Activated T-cell treated with anti-CD3 and anti-CD28 coated beads for 48 hours (primary cell): ENCODE measurements around the gene FES.
A peak's percentile ranks its signal among the peaks of the same experiment; 100 is the strongest.

Source experiments
- DNase-seq: peaks from one replicate; pipeline ENCODE4 v3.0.0-alpha.2; 2020; ENCODE audit warnings: low read depth

Gene FES

GRCh38 chr15:90930861-90931574, 46.7 kb downstream of the FES start:
- no peak for DNase-seq

GRCh38 chr15:90931575-90931827, 47.2 kb downstream of the FES start:
- DNase-seq = no peak

DNA sequence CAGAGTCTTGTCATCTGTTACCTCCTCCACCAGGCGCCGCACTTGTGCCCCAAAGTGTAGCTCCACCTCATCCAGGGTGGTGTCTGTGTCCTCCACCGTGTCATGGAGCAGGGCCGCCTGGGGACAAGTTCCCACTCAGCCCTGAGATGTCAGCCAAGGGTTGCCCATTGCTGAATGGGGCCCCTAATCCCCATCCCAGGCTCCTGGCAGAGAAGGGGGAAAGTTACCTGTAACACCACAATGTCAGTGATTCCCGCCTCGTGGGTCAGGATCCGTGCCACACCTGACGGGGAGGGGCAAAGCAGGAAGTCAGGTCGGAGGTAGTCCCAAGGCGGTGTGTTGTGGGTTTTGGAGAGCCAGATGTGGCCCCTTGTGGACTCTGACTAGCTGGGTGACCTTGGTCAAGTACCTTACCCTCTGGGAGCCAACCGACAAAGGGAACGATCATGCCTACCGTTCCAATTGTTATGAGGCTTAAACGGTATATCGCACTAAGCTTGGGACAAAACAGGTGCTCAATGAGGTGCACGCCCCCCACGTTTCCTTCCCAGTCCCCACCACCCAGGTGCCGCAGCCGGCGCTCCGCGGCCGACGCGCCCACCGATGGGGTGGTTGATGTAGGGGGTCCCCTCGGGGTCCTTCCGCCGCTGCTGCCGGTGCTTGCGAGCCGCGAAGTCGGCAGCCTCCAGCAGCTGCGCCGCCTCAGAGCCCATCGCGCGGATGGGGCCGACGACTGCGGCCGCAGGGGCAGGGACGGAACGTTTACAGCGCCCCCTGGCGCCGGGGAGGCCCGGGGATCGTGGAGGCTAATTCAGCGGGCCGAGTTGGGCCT, 47.7 kb downstream of the FES start, which contains the start of gene HDDC3:
Gene HDDC3 (minus strand): TSS at position 722 of the 832 bp plus-strand sequence. CDS start 9 bp downstream, at position 713.
- peak; percentile 91 for DNase-seq

- DNase-seq = no peak
These were observed 48.3 kb downstream of the FES start for GRCh38 chr15:90932660-90932991.

DNA sequence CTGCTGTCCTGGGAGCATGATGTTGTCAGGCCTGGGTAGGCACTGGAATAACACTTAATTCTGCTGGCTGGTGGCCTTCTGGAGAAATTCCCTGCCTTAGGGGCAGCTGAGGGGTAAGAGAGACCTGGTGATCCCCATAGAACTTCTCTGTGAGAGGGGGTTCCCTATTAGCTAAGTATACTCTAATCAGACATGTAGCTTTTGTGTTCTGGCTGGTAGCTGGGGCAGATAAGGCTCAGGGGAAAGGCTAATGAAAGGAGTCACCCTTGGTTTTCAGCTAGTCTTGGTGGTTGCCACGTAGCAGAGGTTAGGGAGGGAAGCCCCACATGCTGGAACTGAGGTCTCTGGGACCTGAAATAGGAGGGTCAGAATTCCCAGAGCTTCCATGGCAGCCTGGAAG, 49.0 kb downstream of the FES start:
- no peak for DNase-seq

DNA sequence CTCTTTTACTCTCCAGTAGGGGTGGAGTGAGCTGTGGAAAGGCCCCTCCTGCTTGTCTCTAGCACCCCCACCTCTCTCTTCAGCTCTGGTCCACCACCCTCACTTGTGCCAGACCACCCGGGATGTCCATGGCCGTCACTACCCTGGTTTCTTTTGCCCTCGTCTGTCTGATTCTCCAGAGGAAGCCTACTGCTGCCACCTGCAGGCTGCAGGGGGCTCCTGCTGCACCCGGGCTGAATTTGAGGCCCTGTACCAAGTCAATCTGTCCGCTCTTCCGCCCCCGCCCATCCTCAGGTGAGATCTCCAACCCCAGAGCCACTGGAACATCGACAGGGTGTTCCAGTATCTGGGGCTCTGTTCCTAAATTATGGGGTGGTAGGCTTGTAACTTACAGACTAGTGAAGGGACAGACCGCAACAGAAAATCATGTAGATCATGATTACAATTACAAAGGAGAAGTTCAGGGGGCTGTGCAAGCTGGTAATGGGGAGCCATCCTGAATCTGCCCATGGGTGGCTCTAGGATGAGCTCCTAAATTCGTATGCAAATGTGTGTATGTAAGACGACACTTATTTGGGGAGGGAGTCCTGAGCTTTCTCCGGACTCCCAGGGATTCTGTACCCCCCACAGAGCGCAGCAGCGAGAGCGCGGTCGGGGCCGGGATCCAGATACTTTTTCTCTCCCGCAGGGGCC, 50.1 kb downstream of the FES start:
- peak; percentile 86 for DNase-seq

DNA sequence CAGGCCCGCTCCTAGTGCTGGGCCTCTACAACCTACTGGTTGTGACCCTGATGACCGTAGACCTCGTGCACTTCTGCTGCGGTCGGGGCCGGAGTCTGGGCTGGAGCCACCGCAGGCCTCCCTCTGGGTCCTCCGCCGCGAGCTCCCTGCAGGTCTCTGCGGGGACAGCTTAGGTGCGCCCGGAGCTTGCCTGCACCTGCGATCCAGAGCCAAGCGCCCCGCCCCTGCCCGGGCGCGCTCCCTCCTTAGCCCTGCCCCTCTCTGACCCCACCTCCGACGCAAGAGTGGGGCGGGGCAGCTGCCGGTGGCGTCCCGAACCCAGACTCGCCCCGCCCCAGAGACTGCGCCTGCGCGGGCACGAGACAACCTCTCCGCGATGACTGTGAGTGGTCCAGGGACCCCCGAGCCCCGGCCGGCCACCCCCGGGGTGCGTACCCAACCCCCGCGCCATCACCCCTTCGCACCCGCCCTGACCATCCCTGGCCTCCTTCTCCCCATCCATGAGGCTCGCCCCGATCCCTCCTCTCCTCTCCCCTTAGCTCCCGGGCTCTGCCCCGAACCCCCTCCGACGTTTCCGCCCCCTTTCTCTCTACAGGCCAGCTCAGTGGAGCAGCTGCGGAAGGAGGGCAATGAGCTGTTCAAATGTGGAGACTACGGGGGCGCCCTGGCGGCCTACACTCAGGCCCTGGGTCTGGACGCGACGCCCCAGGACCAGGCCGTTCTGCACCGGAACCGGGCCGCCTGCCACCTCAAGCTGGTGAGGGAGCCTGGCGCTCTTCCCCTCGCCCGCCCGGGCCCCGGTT, 50.8 kb downstream of the FES start, which contains the start of gene UNC45A:
Gene UNC45A (plus strand): TSS at position 337 of the 803 bp plus-strand sequence. CDS start 40 bp downstream, at position 377.
- peak; percentile 98 for DNase-seq

- DNase-seq = no peak
These were observed 52.5 kb downstream of the FES start for GRCh38 chr15:90936823-90937222.

DNA sequence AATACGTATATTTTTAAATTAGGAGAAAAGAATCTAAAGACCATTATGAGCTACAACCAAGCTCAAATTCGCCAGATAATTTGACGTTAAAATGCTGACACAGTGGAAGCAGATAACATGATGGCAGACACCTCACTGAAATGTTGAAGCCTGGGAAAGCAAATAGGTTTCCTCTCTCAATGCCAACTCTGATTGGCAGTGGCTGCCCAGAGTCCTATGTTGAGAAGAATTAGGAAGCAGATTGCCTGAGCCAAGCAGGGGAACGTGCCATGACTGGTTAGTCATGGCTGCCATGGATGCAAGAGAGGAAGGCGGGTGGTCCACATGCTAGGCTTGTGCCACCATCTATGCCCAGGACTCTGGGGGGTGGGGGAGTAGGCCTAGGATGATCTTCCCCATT, 54.0 kb downstream of the FES start:
- no peak for DNase-seq

DNA sequence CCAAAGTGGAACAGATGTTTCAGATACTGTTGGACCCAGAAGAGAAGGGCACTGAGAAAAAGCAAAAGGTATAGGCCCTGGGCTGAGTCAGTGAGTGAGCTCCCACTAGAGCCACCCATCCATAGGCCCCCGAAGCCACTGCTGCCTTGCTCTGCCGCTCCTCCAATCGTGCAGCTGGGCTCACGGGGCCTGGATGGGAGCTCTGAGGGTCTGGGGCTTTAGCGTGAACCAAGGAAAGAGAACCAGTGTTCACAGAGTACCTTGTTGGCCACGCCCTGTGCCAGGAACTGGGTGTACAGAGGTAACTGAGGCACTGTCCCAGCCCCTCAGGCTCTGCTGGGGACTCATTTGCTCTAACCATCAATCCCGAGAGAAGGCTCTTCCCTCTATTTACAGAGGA, 55.5 kb downstream of the FES start:
- DNase-seq = no peak

- no peak for DNase-seq
These were observed 56.7 kb downstream of the FES start for GRCh38 chr15:90941038-90941437.

GRCh38 chr15:90942354-90943120, 58.2 kb downstream of the FES start:
- DNase-seq = no peak

DNA sequence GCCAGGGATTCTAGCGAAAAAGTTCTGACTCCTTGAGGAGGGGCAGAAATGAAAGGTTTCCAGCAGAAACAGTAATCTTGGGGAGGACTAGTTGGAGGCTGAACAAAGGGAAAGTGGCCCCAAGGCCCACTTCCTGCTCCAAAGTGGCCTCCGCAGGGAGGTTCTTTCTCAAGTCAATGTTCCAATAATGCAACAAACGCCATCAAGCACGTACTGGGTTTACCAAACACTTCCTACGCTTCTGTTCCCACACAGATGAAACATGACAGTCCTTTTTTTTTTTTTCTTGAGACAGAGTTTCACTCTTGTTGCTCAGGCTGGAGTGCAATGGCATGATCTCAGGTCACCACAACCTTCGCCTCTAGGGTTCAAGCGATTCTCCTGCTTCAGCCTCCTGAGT, 60.8 kb downstream of the FES start:
- no peak for DNase-seq
